BE2C (cell line): Measurements from ENCODE around the gene VAV2.

Experiments used
- DNase-seq: peaks from one replicate; pipeline ENCODE4 v3.0.0-alpha.2; 2020
- H3K27me3 ChIP-seq: fragments of 250-450 bp; sonication (Bioruptor Pico); 2 replicates; pipeline ENCODE4 v1.5.1; 2020; ENCODE audit warnings: mild to moderate bottlenecking
- H3K36me3 ChIP-seq: fragments of 250-450 bp; sonication (Bioruptor Pico); 2 replicates; pipeline ENCODE4 v1.5.1; 2020; ENCODE audit warnings: mild to moderate bottlenecking
- H3K4me1 ChIP-seq: fragments of 250-450 bp; sonication (Bioruptor Pico); 2 replicates; pipeline ENCODE4 v1.5.1; 2020
- H3K4me3 ChIP-seq: 2 replicates; pipeline ENCODE4 v1.5.1; 2011; ENCODE audit warnings: low read depth, low read length
- H3K9me3 ChIP-seq: fragments of 250-450 bp; sonication (Bioruptor Pico); 2 replicates; pipeline ENCODE4 v1.5.1; 2020
- CTCF ChIP-seq: IDR thresholded peaks from 2 replicates; pipeline ENCODE4 v1.5.1; 2012; ENCODE audit warnings: mild to moderate bottlenecking, low read depth, low read length

VAV2 gene

DNA sequence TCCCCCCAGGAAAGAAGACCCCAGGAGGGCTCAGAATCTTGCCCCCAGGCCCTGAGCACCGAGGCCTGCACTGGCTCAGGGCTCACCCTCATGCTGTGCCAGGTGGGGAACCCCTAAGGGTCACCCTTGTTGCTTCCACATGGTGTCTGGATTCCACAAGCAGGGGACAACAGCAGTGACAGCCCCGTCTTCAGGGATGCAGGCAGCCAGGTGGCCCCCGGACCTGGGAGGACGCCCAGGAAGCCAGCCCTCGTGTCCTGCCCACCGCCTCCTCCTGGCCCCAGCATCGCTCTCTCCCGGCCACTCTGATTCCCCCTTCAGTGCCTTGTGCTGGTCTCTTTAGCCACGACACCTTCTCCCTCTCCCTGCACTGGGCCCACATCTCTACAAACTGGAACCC, 194.0 kb downstream of the VAV2 start:
- no peak for TF ChIP-seq CTCF
- DNase-seq, result no peak
- Histone ChIP-seq H3K4me3 (no peak overlapping the region), H3K4me1 (peaks cover 4% of the 10 kb centered on the region), H3K27me3 (no peaks in the 10 kb centered on the region), H3K9me3 (no peaks in the 10 kb centered on the region), H3K36me3 (peaks cover 40% of the 10 kb centered on the region)

- no peak for TF ChIP-seq CTCF
These were observed 194.6 kb downstream of the VAV2 start for GRCh38 chr9:133797406-133798105.

GRCh38 chr9:133796562-133796961, 195.6 kb downstream of the VAV2 start:
- DNase-seq, result no peak
- H3K36me3 ChIP-seq, result peaks cover 37% of the 10 kb centered on the region
- no peak for TF ChIP-seq CTCF
- H3K4me1 ChIP-seq, result peaks cover 8% of the 10 kb centered on the region
- no peaks in the 10 kb centered on the region for H3K27me3 ChIP-seq
- no peaks in the 10 kb centered on the region for H3K9me3 ChIP-seq
- no peak overlapping the region for H3K4me3 ChIP-seq

More at GRCh38 chr9:133797406-133798105, 194.6 kb downstream of the VAV2 start:
- no peaks in the 10 kb centered on the region for H3K27me3 ChIP-seq
- peaks cover 40% of the 10 kb centered on the region for H3K36me3 ChIP-seq
- H3K9me3 ChIP-seq, result no peaks in the 10 kb centered on the region
- no peak for DNase-seq
- H3K4me3 ChIP-seq, result no peak overlapping the region
- peaks cover 8% of the 10 kb centered on the region for H3K4me1 ChIP-seq

DNA sequence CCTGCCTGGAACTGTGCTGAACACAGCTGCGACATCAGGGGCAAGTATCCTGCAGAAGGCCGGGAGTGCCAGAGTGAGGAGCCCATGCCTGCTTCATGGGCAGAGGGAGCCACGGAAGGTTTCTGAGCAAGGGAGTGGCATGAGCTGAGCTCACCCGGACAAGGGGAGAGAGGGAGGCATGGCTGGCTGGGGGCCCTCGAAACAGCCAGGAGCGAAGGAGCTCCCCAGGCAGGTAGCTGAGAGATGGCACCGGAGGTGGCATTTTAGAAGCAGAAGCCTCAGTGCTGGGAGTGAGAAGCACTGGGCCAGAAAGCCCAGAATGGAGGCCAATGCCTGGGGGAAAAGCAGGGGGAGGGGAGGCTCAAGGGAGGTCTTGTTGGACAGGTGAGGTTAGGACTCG, 197.1 kb downstream of the VAV2 start:
- H3K27me3 ChIP-seq, result no peaks in the 10 kb centered on the region
- peaks cover 38% of the 10 kb centered on the region for H3K36me3 ChIP-seq
- no peak for TF ChIP-seq CTCF
- H3K9me3 ChIP-seq, result no peaks in the 10 kb centered on the region
- no peak overlapping the region for H3K4me3 ChIP-seq
- DNase-seq, result no peak
- peaks cover 8% of the 10 kb centered on the region for H3K4me1 ChIP-seq

GRCh38 chr9:133794016-133794760, 197.9 kb downstream of the VAV2 start:
- Histone ChIP-seq H3K9me3 (no peaks in the 10 kb centered on the region), H3K27me3 (no peaks in the 10 kb centered on the region), H3K4me3 (no peak overlapping the region), H3K36me3 (peaks cover 38% of the 10 kb centered on the region), H3K4me1 (peaks cover 9% of the 10 kb centered on the region)
- TF ChIP-seq CTCF, result no peak
- DNase-seq, result no peak

DNA sequence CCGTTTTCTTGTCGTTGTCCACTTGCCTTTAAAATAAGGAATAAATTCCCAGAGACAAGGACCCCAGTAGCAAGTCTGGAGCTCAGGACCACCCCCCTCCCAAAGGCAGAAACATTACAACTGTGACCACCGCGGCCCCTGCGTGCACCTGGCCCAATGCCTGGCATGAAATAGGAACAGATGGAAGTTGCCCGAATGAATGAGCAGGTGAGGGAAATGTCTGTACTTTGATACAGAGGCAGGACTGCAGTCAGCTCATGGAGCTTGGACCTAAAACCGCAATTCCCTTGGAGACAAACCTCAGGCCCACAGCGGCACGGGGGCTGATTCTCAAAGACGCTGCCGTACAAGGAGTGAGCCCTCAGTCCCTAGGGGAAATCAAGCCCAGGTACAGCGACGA, 198.7 kb downstream of the VAV2 start:
- Histone ChIP-seq H3K36me3 (peaks cover 32% of the 10 kb centered on the region), H3K4me1 (peaks cover 14% of the 10 kb centered on the region), H3K4me3 (no peak overlapping the region), H3K9me3 (no peaks in the 10 kb centered on the region), H3K27me3 (no peaks in the 10 kb centered on the region)
- TF ChIP-seq CTCF, result no peak
- no peak for DNase-seq
